ENCODE measurements around the gene RAB34.

- TF ChIP-seq TARDBP (IDR thresholded peaks at IDR 0.05) (no peak), CBX8 (IDR thresholded peaks at IDR 0.05; ENCODE audit: borderline replicate concordance, extremely low read depth, low read depth, low read length, poor library complexity, severe bottlenecking) (no peak), REST (IDR thresholded peaks at IDR 0.05; ENCODE audit: borderline replicate concordance) (no peak), REST (CRISPR knock-in tag; IDR thresholded peaks at IDR 0.05; ENCODE audit: low read depth) (no peak), BRD4 (IDR thresholded peaks at IDR 0.05) (no peak), ZBTB8A (IDR thresholded peaks at IDR 0.05; ENCODE audit: partially characterized antibody) (no peak), BRD9 (IDR thresholded peaks at IDR 0.05; ENCODE audit: low read depth, partially characterized antibody) (no peak), MAFF (IDR thresholded peaks at IDR 0.05; ENCODE audit: low read length) (no peak), TCF3 (CRISPR knock-in tag; IDR thresholded peaks at IDR 0.05) (no peak), EHMT2 (IDR thresholded peaks at IDR 0.05) (no peak)
Observed at GRCh38 chr17:28756049-28756804, 38.6 kb upstream of the RAB34 start.
